GM21367 (cell line): Measurements from ENCODE around the gene XRCC2.

Source experiments
- ATAC-seq: cut with Tn5 transposase; IDR thresholded peaks from one replicate; pipeline ENCODE4 v1.9.1; 2021; ENCODE audit not compliant: unreplicated experiment

Gene XRCC2

DNA sequence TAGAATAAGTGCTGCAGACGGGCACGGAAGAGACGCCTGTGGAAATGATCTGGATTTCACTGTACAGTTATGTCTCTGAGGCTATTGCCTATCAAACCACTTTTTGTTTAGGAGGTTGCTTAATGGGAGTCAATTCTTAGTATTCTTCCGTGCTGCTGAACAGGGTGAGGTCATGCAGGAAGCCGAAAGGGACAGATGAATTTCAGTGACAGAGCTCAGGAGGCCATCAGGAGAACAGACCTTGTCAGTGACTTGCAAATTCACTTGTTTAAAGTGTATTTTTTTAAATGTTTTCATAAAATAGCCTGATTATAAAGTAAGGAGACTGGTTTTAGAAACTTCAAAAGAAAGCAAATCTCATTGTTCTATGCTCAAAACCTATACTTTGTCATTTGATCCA lies 58.9 kb downstream of the XRCC2 start:
- no peak for ATAC-seq

DNA sequence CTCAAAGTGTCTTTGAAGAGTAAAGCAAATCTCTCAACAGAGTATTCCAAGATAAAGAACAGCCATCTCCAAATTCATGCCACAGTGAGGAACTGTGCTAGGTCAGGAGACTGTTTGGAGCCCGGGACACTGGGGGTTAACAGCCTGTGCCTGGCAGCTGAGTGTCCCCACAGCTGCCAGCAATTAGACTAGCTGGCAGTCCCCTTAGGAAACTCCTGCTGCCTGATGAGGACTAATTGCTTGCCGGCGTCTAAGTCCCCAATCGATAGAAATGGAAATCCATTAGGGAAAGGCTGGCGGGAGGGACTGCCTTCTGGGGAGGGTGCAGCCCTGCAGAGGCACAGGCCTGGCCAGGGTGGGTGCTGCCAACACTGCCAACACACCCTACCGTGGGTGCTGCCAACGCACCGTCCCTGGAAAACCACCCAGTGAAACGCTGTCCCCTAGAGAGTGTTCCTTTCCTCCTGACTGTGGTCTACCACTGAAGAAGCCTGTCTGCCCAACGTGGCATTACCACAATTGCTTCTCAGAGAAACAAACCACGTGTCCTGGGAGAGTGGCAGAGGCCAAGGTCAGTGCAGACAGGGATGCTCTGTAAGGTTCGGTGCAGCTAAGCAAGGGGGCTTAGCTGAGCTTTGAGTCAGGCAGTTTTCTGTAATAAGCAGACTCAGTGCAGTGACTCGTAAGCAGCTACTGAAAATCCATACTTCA lies 60.8 kb downstream of the XRCC2 start:
- ATAC-seq, result no peak

DNA sequence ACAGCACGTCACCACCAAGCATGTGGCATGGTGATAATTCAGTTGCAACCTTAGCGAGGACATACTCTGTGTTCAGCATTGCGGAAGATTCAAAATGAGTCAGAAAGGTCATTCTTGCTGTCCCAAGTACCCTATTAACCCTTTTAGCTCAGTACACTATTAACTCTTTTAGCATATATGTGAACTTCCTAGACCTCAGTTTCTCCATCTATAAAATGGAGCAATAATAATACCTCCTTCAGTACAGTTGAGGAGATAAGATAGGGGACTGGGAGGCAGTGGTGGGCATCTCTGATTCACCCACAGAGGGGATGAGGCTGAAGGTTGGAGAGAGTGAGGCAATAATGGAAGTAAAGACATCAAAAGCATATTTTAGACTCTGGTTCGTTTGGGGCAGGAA lies 67.3 kb downstream of the XRCC2 start:
- no peak for ATAC-seq

DNA sequence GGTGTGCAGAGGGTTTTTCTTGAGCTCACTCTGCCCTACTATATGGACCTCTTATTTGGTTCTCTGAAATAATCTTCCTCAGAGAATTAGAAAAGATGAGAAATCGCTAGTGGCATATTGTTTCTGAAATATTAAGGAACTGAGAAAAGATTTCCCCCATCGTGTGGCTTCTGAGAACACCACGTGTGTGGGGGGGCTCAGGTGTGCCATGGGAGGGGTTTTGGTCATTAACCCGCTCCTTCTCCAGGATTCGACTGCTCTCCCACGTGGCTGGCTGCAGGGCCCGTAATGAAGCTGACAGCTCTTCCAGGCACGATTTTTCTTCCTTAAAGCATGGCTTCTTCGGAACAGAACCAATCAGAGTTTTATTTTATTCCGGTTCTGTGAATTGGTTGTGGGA lies 67.7 kb downstream of the XRCC2 start:
- no peak for ATAC-seq

DNA sequence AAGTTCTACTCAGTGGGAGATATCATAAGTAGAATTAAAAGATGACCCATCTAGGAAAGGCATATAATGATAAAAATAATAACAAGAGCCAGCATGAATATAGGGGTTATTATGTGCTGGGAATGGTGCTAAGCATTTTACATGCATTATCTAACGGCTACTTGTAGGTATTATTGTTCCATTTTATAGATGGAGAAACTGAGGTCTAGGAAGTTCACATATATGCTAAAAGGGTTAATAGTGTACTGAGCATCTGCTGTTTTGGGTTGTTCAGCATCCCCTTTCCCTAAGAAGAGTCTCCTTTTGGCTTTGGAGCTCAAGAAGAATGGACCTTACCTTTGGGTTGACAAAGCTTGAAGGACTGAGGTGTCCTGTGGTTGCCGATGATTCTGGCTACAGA lies 68.9 kb downstream of the XRCC2 start:
- ATAC-seq, result no peak

GRCh38 chr7:152602962-152603361 lies 73.0 kb downstream of the XRCC2 start:
- ATAC-seq, result no peak

GRCh38 chr7:152601305-152601798 lies 74.6 kb downstream of the XRCC2 start:
- ATAC-seq, result no peak

- no peak for ATAC-seq
Observed at GRCh38 chr7:152600266-152600665, 75.7 kb downstream of the XRCC2 start.

GRCh38 chr7:152597507-152597906 lies 78.4 kb downstream of the XRCC2 start:
- no peak for ATAC-seq

GRCh38 chr7:152596824-152597223 lies 79.1 kb downstream of the XRCC2 start:
- ATAC-seq, result no peak
